ENCODE results near the gene DTX1.

DNA sequence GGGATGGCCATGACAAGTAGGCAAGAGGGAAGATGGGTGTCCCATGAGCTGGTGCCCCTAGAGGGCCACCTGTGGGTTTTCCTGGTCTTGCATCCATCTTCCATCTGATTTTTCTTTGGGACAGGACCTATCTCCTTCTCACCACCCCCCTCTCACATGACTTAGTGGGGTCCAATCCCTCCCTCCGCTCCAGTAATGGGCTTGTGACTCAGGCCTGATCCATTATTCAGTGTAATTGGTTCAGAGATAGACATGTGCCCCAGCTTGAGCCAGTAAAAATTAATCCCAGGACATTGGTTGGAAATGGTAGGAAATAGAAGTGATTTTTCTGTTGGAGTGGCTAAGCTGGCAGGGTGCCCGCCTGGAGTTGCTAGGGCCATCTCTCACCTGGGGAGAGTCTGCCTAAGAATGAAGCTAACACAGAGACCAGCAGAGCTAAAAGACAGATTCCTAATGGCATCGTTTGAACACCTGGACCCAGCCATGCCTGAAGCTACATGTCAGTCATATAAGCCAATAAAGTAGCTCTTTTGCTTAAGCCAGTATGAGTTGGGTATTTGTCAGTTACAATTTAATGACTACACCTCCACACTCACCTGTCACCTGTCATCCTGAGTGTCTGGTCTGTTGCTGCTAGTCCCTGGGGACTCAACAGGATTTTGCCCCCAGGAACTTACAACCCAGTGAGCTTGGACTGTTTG lies 64.3 kb downstream of the DTX1 start:
- TF ChIP-seq, protein P1, sequence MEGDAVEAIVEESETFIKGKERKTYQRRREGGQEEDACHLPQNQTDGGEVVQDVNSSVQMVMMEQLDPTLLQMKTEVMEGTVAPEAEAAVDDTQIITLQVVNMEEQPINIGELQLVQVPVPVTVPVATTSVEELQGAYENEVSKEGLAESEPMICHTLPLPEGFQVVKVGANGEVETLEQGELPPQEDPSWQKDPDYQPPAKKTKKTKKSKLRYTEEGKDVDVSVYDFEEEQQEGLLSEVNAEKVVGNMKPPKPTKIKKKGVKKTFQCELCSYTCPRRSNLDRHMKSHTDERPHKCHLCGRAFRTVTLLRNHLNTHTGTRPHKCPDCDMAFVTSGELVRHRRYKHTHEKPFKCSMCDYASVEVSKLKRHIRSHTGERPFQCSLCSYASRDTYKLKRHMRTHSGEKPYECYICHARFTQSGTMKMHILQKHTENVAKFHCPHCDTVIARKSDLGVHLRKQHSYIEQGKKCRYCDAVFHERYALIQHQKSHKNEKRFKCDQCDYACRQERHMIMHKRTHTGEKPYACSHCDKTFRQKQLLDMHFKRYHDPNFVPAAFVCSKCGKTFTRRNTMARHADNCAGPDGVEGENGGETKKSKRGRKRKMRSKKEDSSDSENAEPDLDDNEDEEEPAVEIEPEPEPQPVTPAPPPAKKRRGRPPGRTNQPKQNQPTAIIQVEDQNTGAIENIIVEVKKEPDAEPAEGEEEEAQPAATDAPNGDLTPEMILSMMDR (IDR thresholded peaks at IDR 0.05), result no peak
- no peak for TF ChIP-seq EZH2 (IDR thresholded peaks at IDR 0.05; ENCODE audit: borderline replicate concordance, insufficient read depth, low read depth, low read length, poor library complexity, severe bottlenecking)
